K562 treated with DMSO at 1 percent for 24 hours (cell line): ENCODE results near the gene PPARD. TPM values are rescaled to one million over a fixed set of nuclear protein-coding genes. Genes with fewer than 3 reads are reported as not detected.

Source experiments
- total RNA-seq: library from RNA; unstranded; fragments of 300-600 nt; gene quantifications from 2 replicates; pipeline ENCODE4 v1.2.3, GENCODE V29; 2022; ENCODE audit warnings: low read depth; ENCODE audit not compliant: insufficient read depth

The PPARD gene
- total RNA-seq, result 59.8 and 65.3 TPM in 2 replicates

GRCh38 chr6:35342258-35343091, at the start of gene PPARD:
Gene PPARD (plus strand): TSS chr6:35342558. CDS start chr6:35411088, 68,530 bp downstream.

GRCh38 chr6:35297601-35298481, 44.5 kb upstream of the PPARD start, which contains the start of gene DEF6:
Gene DEF6 (plus strand): TSS chr6:35297818. CDS start chr6:35297857, 39 bp downstream.

GRCh38 chr6:35452183-35453090, 110.1 kb downstream of the PPARD start, which contains the start of gene FANCE:
Gene FANCE (plus strand): TSS chr6:35452338. CDS start chr6:35452546, 208 bp downstream.

GRCh38 chr6:35468181-35468979, 126.0 kb downstream of the PPARD start, which contains the start of gene RPL10A:
Gene RPL10A (plus strand): TSS chr6:35468401. CDS start chr6:35468435, 34 bp downstream.

Other genes with a start within 250 kb of the PPARD start
- not detected in 2 replicates for gene TCP11, start 201.2 kb upstream of the PPARD start, total RNA-seq
- 0.05 and 0.10 TPM in 2 replicates for gene SCUBE3, start 128.6 kb upstream of the PPARD start, total RNA-seq
- 31.7 and 35.5 TPM in 2 replicates for gene ZNF76, start 82.8 kb upstream of the PPARD start, total RNA-seq
- gene DEF6, start 44.7 kb upstream of the PPARD start, total RNA-seq, result 47.6 and 48.6 TPM in 2 replicates
- 14.6 and 16.8 TPM in 2 replicates for gene FANCE, start 109.8 kb downstream of the PPARD start, total RNA-seq
- gene RPL10A, start 125.8 kb downstream of the PPARD start, total RNA-seq, result 2,768 and 2,840 TPM in 2 replicates
- 12.7 and 14.0 TPM in 2 replicates for gene TEAD3, start 154.5 kb downstream of the PPARD start, total RNA-seq
- gene TULP1, start 170.3 kb downstream of the PPARD start, total RNA-seq, result not detected in 2 replicates